ENCODE measurements around the gene PRMT7. TPM values are rescaled to one million over a fixed set of nuclear protein-coding genes. Genes with fewer than 3 reads are reported as not detected.

The PRMT7 gene
- total and polyA plus RNA-seq, 2 donors (not counting 1 experiment from before 2014, with no cell fraction given), result 76.9 to 80.4 TPM

DNA sequence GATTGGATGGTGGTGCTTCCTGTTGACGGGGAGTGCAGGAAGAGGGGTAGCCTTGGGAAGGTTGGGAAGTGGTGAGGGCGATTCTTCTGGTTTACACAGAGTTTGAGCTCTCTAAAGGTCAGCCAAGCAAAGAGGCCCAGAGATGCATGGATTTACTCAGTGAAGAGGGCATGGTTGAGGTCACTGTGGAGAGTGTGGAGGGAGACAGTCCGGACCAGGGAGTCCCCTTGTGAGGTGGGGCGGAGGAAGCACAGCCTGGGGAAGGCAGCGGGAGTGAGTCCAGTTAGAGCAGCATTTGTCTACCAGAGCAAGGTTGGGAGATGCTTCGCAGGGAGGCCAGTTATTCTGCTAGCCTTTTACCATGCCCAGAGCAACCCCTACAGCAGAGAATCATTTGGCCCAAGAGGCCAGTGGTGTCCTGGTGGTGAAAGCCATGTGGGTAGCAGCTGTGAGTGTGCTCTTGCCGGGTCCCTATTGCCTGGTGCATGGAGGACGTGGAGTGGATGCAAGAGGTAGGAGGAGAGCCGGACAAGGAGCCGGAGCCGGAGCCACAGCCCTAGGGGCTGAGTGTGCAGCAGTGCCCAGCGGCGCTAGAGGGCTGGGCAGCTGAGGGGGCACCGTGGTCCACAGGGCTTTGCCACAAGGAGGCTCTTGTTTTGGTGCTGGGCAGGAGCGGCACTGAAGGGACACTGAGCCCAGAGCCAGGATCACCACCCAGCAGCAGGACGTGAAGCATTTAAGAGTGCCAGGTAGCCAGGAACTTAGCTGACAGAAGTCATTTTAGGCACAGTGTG, 27.7 kb downstream of the PRMT7 start:
- Histone ChIP-seq H3K4me1 (ENCODE audit: control insufficient read depth in 2 of 2, insufficient read depth in 2 of 2, low read length in 2 of 2) (no peaks in the 10 kb centered on the region), H3K27me3 (replicated peaks in 1 of 4; ENCODE audit: control extremely low read depth in 1 of 4, control insufficient read depth in 3 of 4, insufficient read depth in 4 of 4, low read length in 3 of 4) (no peaks in the 10 kb centered on the region), H4K20me1 (ENCODE audit: control insufficient read depth, insufficient read depth, low read length, poor library complexity, severe bottlenecking) (no peaks in the 10 kb centered on the region), H3K9ac (ENCODE audit: low read length) (no peak overlapping the region), H3K27ac (ENCODE audit: low read length in 2 of 2) (no peak overlapping the region), H2AFZ (ENCODE audit: insufficient read depth, low read depth, low read length, poor library complexity, severe bottlenecking) (no peak overlapping the region), H3K4me3 (ENCODE audit: control extremely low read depth in 1 of 5, extremely low read depth in 1 of 5, insufficient read depth in 1 of 5, low read depth in 2 of 5, low read length in 4 of 5) (no peak overlapping the region), H3K9me3 (ENCODE audit: control extremely low read depth in 1 of 3, control insufficient read depth in 2 of 3, insufficient read depth in 1 of 3, low read length in 2 of 3) (no peaks in the 10 kb centered on the region), H3K79me2 (ENCODE audit: control insufficient read depth, insufficient read depth, low read length) (no peaks in the 10 kb centered on the region), H3K4me2 (replicated peaks; ENCODE audit: low read depth, low read length, poor library complexity, severe bottlenecking) (no peak overlapping the region), H3K36me3 (replicated peaks in 1 of 2; ENCODE audit: control extremely low read depth in 1 of 2, control insufficient read depth in 1 of 2, extremely low read depth in 1 of 2, insufficient read depth in 2 of 2, low read length in 1 of 2) (peaks cover 5 to 65% of the 10 kb centered on the region in 2 experiments)
- ChIA-PET POLR2A (no interaction called here), CTCF (interaction anchor here (0.7 to 2.7 kb wide), 2 partner anchors 10 to 75 kb away, joined by 3 to 16 read pairs; partner anchors contain the start of gene SLC7A6)
- intact Hi-C loops (cut with micrococcal nuclease), result no loop called here
- TF ChIP-seq, protein P1, sequence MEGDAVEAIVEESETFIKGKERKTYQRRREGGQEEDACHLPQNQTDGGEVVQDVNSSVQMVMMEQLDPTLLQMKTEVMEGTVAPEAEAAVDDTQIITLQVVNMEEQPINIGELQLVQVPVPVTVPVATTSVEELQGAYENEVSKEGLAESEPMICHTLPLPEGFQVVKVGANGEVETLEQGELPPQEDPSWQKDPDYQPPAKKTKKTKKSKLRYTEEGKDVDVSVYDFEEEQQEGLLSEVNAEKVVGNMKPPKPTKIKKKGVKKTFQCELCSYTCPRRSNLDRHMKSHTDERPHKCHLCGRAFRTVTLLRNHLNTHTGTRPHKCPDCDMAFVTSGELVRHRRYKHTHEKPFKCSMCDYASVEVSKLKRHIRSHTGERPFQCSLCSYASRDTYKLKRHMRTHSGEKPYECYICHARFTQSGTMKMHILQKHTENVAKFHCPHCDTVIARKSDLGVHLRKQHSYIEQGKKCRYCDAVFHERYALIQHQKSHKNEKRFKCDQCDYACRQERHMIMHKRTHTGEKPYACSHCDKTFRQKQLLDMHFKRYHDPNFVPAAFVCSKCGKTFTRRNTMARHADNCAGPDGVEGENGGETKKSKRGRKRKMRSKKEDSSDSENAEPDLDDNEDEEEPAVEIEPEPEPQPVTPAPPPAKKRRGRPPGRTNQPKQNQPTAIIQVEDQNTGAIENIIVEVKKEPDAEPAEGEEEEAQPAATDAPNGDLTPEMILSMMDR (IDR thresholded peaks at IDR 0.05), result no peak
- no peak for TF ChIP-seq EZH2 (IDR thresholded peaks at IDR 0.05; ENCODE audit: borderline replicate concordance, insufficient read depth, low read depth, low read length, poor library complexity, severe bottlenecking)
- Mint-ChIP-seq H3K27me3 (no peaks in the 10 kb centered on the region), H3K4me1 (no peaks in the 10 kb centered on the region), H3K27ac (no peak overlapping the region), H3K9me3 (ENCODE audit: insufficient read depth) (no peaks in the 10 kb centered on the region), H3K4me3 (no peak overlapping the region)
- no peak for DNase-seq
- no peak for ATAC-seq (ENCODE audit: low read depth)
- WGBS (ENCODE audit: insufficient coverage), result 98% methylated on average over 15 of the region's 16 CpGs

DNA sequence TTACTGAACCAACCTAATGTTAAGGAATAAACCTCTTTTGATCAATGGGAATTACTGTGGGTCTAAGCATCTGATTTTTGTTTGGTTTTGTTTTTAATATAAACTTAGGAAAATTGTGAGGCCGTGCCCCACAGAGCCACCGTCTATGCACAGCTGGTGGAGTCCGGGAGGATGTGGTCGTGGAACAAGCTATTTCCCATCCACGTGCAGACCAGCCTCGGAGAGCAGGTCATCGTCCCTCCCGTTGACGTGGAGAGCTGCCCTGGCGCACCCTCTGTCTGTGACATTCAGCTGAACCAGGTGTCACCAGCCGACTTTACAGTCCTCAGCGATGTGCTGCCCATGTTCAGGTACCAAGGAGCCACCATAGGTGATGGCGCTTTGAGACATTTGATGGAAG, 28.4 kb downstream of the PRMT7 start:
- no peak for ATAC-seq (ENCODE audit: low read depth)
- no peaks in the 10 kb centered on the region for H3K9me3 ChIP-seq (ENCODE audit: control extremely low read depth in 1 of 3, control insufficient read depth in 2 of 3, insufficient read depth in 1 of 3, low read length in 2 of 3)
- CTCF ChIA-PET, result interaction anchor here (0.7 to 2.7 kb wide), 3 partner anchors 11 to 75 kb away, joined by 3 to 16 read pairs (median 3); partner anchors contain the start of gene SLC7A6
- no peaks in the 10 kb centered on the region for H3K4me1 ChIP-seq (ENCODE audit: control insufficient read depth in 2 of 2, insufficient read depth in 2 of 2, low read length in 2 of 2)
- Mint-ChIP-seq H3K4me1 (no peaks in the 10 kb centered on the region), H3K4me3 (no peak overlapping the region), H3K27me3 (no peaks in the 10 kb centered on the region), H3K27ac (no peak overlapping the region), H3K9me3 (ENCODE audit: insufficient read depth) (no peaks in the 10 kb centered on the region)
- H3K9ac ChIP-seq (ENCODE audit: low read length), result no peak overlapping the region
- intact Hi-C loops (cut with micrococcal nuclease), result no loop called here
- 97% methylated on average over 13 of the region's 13 CpGs for WGBS (ENCODE audit: insufficient coverage)
- H3K27me3 ChIP-seq (replicated peaks in 1 of 4; ENCODE audit: control extremely low read depth in 1 of 4, control insufficient read depth in 3 of 4, insufficient read depth in 4 of 4, low read length in 3 of 4), result no peaks in the 10 kb centered on the region
- no peak overlapping the region for H3K27ac ChIP-seq (ENCODE audit: low read length in 2 of 2)
- DNase-seq, result no peak
- H3K79me2 ChIP-seq (ENCODE audit: control insufficient read depth, insufficient read depth, low read length), result no peaks in the 10 kb centered on the region
- H3K36me3 ChIP-seq (replicated peaks in 1 of 2; ENCODE audit: control extremely low read depth in 1 of 2, control insufficient read depth in 1 of 2, extremely low read depth in 1 of 2, insufficient read depth in 2 of 2, low read length in 1 of 2), result peaks cover 5 to 66% of the 10 kb centered on the region in 2 experiments
- POLR2A ChIA-PET, result no interaction called here
- H3K4me2 ChIP-seq (replicated peaks; ENCODE audit: low read depth, low read length, poor library complexity, severe bottlenecking), result no peak overlapping the region
- H3K4me3 ChIP-seq (ENCODE audit: control extremely low read depth in 1 of 5, extremely low read depth in 1 of 5, insufficient read depth in 1 of 5, low read depth in 2 of 5, low read length in 4 of 5), result no peak overlapping the region
- H4K20me1 ChIP-seq (ENCODE audit: control insufficient read depth, insufficient read depth, low read length, poor library complexity, severe bottlenecking), result no peaks in the 10 kb centered on the region
- TF ChIP-seq EZH2 (IDR thresholded peaks at IDR 0.05; ENCODE audit: borderline replicate concordance, insufficient read depth, low read depth, low read length, poor library complexity, severe bottlenecking), result no peak
- TF ChIP-seq, protein P1 (IDR thresholded peaks at IDR 0.05), result no peak
- H2AFZ ChIP-seq (ENCODE audit: insufficient read depth, low read depth, low read length, poor library complexity, severe bottlenecking), result no peak overlapping the region
